ENCODE results near the gene ROBO1.
"Not testable (repeated sequence)": the region's sequence is repeated elsewhere in the genome, so short reads cannot be mapped to it uniquely, and the experiment has no call there.

Gene ROBO1

DNA sequence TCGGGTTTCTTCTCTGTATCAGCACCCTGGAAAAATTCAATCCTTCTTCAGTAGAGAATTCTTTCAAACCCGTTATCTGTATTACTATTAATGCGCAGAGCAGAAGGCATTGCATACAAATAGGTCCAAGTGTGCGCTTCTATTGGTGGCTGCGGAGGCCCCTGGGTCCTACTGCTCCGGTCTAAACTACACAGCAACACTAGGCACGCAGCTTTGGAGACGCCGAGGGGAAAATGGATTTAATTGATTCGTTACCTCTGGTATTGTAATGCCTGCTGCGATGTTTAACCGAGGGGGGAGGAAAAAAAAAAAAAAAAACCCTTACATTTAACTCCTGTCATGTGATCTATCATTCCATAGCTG lies at the start of gene ROBO1:
Gene ROBO1 (minus strand): TSS at position 94 of the 363 bp plus-strand sequence.
- no peak for DNase-seq

DNA sequence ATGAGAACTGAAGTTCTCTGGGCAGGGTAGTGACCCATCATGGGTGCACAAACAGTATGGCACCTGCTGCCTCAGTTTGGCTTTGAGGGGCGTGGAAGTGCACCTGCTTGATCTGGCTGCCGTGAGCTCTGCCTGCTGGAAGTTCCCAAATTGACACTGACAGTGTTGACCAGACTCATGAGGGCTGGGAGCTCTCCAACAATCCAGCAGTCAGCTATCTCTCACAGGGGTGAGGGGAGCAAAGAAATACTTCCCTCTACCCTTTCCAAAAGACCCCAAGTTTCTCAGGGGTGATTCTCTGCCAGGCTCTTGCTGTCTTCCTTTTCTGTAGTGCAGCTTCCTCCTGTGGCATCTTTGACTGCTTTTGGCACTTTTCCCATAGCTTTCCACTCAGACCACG lies 49.4 kb upstream of the ROBO1 start:
- no peak for DNase-seq

DNA sequence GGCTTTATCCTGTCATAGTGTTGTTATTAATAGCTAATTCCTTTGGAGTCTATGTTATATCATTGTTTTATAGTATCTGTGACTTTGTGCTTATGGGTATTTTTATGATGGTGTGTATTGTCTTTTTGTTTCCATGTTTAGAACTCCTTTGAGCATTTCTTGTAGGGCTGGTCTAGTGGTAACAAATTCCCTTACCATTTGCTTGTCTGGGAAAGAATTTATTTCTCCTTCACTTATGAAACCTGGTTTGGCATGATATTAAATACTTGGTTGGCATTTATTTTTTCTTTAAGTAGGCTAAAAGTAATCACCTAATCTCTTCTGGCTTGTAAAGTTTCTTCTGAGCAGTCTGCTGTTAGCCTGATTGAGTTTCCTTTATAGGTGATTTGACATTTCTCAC lies 47.7 kb upstream of the ROBO1 start:
- DNase-seq = no peak

DNA sequence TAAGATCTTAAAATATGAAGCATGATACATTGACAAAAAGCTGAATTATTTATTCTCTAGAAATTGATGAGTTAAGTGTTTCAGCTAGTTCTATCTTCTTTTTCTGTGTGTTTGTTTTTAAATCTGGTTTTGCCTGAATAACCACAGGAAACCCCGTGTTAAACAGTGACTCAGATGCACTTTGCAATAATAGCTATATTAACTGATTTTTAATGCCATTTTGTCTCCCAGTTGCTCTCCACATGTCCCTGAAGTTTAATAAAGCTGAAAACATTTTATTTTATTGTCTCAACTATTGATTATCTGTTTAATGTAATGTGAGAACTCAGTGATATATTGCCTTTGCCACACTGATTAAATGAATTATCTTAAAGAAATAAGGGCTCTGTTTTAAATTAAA lies 42.8 kb upstream of the ROBO1 start:
- DNase-seq = no peak

DNA sequence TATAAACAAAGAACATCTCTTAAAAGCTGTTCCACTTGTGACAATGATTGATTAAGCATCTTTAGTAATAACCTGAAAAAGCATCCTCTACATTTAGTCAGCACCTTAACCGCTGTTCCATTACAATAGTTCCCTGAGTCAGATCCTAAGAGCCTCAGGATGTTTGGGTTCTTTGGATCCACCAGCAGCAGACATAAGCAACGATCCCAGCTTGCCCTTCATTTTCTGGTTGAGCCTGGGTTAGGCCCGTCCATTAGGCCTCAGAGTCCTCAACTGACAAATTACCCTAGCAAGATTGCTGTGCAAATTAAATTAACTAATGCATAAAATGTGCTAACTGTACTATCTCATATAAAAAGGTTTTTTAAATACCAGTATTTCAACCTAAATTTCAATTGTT lies 42.3 kb upstream of the ROBO1 start:
- no peak for DNase-seq

GRCh38 chr3:79809106-79809505 lies 41.3 kb upstream of the ROBO1 start:
- no peak for DNase-seq

- DNase-seq = no peak
Measured at GRCh38 chr3:79808515-79808914, 40.7 kb upstream of the ROBO1 start.

DNA sequence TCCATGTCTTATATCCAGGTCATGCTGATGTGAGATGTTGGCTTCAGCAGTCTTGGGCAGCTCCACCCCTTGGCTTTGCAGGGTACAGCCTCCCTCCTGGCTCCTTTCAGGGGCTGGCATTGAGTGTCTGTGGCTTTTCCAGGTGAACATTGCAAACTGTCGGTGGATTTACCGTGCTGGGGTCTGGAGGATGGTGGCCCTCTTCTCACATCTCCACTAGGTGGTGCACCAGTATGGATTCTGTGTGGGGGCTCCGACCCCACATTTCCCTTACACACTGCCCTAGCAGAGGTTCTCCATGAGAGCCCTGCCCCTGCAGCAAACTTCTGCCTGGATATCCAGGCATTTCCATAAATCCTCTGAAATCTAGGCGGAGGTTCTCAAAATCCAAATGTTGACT lies 22.4 kb upstream of the ROBO1 start:
- not testable (repeated sequence) for DNase-seq

- no peak for DNase-seq
Measured at GRCh38 chr3:79773291-79773690, 5.5 kb upstream of the ROBO1 start.

DNA sequence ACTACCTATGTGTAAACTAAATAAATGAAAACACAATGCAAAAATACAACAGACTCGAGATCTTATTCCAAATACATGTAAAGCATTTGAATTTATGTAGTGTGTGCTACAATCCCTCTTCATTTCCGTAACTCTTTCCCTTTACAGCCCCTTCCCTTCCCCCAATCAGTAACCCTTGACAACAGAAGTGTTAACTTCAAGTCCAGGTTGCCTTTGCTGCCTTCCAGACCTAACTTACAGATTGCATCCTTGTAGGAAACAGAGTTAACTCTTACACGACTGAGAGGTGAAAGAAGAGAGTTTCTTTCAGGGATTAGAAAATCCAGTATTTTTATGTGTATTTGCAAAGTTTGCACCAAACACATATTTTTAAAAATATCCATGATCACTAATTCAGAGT lies 1.4 kb upstream of the ROBO1 start:
- DNase-seq = no peak

- no peak for DNase-seq
Measured at GRCh38 chr3:79767194-79767904, 449 bp downstream of the ROBO1 start.

DNA sequence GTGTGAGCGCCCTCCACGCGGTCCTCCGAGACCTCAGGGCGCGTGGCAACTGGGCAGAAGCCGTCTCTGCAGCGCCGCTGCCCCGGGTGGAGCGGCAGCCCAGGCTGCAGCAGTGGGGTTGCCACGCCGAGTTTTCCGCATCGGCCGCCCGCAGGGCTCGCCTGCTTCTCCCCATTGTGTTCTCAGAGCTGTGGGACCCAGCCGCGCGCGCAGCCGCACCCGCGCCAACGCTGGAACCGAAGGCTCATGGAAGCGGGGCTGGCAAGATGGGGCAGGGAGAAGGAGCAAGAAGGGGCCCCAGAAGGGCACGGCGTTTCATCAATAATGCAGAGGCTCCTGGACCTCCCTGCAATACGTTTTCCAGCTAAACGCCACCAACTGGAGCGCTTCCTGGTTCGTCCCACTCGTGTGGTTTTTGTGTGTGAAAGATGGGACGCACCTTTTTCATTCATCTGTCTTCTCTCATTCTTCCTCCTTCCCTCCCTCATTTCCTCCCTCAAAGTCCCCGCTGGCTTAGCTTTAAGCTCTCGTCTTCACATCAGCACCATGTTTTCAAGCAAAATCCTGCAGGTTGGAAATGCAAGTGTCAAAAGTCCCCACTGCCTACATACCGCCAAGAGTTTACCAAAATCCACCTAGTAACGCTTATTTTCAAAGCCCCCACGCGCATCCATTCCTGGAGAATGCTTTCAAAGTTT lies 1.2 kb downstream of the ROBO1 start:
- DNase-seq = no peak

DNA sequence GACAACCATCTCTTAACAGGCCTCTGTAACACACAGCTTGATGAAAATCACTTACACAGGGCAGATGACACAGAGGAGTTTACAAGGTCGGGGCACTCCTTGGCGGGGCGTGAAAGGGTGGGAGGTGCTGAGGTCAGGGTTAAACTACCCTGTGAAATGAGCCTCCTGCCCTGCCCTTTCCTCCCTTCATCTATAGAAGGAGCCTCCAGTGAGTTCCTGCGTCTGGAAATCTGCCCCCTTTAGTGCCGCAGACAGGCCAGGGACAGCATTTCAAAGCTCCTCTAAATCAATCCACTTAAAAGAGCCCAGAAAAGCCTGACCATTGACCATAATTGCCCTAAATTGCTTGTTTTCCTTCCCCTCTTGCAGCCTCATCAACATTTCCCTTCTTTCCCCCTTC lies 1.9 kb downstream of the ROBO1 start:
- no peak for DNase-seq

DNA sequence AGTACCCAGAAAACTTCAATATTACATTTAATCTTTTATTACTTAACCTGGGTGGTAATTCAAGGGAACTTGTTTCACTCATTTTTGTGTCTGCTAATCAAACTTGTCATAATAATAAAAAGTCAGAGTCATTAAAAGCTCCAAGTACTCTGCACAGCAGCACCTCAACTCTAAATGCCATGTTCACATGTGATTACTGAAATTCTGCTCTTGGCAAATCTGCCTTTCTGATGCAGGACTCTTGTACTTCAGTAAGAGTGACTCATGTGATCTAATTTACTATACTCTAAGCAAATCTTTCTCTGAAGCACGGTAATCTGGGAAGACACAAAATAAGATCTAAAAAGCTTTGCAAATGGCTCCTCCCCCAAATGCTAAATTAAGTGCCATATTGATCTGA lies 6.4 kb downstream of the ROBO1 start:
- DNase-seq = no peak

DNA sequence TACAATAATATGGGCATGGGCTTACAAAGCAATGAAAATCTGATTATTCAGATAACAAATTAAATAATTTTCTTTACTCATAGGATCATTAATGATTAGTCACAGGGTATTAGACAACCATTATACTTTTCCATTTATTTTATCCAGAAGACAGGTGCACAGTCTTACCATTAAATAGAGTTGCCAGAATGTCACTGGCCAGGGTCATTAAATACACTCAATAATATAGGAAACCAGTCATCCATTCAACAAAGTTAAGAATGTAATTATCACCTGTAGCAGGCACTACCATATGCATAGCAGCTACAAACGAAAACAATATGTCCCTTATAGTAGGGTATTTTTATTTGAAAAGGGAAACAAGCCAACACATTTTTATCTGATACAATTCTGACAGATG lies 16.1 kb downstream of the ROBO1 start:
- DNase-seq = no peak

DNA sequence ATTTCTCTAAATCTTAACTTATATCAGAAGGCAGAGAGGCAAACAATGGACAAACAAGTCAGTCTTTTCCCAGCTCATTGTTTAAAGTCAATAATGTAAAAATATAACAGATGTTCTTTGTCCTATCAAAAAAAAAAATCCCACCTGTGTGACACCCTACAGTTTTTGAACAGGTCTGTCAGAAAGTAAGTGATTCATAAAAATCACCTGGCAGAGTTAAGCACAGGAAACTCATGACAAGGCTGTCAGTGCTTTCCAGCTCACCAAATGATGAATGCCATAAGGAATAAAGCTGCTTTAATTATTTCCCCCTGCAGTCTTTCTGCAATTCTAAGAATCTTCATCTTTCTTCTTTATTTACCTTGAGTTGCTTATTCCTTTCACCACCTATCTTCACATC lies 30.3 kb downstream of the ROBO1 start:
- DNase-seq = no peak

GRCh38 chr3:79729096-79729495 lies 38.7 kb downstream of the ROBO1 start:
- no peak for DNase-seq

GRCh38 chr3:79726786-79727185 lies 41.0 kb downstream of the ROBO1 start:
- DNase-seq = no peak

DNA sequence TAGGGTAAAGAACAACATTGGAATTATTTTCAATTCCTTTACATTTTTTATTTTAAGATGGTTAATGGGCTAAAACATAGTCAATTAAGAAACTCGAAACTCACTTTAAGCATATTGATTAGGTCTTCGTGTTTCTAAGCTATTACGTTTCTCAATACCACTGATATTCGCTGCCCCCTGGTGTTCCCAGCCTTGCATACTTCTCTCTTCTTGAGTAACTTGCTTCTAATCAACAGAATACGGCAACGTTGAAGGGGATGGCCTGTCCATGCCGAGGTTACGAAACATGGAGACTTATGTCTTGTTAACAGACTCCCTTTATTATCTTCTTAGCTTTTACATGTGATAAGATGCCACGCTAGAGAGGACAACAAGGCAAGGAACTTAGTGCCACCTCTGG lies 43.6 kb downstream of the ROBO1 start:
- no peak for DNase-seq

DNA sequence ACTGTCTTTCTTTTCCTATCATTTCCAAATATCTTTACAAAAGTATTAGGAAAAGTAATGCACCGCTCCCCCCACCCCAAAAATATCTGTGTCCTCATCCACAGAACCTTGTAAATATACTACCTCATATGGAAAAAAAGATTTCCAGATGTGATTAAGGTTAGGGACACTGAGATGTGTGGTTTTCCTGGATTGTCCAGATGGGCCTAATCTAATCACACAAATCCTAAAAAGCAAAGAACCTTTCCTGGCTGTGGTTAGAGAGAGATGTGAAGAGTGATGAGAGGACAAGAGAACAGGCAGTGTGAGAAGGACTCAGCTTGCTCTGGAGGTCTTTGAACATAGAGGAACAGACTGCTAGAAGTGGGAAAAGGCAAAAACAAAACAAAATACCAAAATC lies 77.7 kb downstream of the ROBO1 start:
- DNase-seq = no peak

GRCh38 chr3:79685108-79685507 lies 82.7 kb downstream of the ROBO1 start:
- DNase-seq = no peak

DNA sequence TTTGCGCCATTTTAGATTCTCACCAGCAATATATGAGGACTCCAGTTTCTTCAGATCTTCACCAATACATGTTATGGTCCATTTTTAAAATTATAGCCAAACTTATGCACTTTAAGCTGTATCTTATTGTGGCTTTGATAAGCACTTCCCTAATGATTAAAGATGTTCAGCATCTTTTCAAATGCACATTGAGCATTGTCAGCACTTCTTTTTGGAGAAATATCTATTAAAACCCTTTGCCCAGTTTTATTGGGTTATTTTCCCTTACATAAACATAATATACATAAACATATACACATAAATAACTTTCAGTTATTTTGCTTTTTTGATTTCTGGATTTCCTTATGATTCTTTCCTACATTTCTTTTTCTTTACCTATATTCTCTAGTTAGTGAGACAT lies 83.8 kb downstream of the ROBO1 start:
- no peak for DNase-seq

DNA sequence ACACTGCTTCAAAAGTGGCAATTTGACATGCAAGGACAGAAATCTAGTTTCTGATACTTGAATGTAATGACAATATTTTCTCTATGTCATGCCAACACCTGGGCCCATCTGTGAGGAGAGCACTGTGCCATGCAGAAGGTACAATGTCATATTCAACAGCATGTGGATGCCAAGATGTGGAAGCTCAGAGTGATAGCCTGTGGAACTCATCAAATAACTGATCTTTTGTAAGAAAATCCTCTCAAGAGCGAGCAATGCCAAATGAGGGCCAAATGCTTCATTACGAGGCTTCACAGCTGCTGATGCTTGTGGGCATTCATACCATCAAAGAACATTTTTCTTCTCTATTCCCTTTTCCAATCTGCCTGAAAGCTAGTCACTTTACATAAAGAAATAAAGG lies 95.1 kb downstream of the ROBO1 start:
- no peak for DNase-seq

- no peak for DNase-seq
Measured at GRCh38 chr3:79672075-79672474, 95.7 kb downstream of the ROBO1 start.

GRCh38 chr3:79670178-79670577 lies 97.6 kb downstream of the ROBO1 start:
- DNase-seq = no peak
